K562 (cell line): ENCODE results near the gene HYPK. TPM values are rescaled to one million over a fixed set of nuclear protein-coding genes. Genes with fewer than 3 reads are reported as not detected.

Source experiments
- ATF3 ChIP-seq, 2 experiments: fragments of 450-650 bp in 1 of 2; sonication (generic) in 1 of 2; formaldehyde crosslinking in 1 of 2; IDR thresholded peaks in 1 of 2; conservative IDR thresholded peaks in 1 of 2; 2 replicates each; pipeline versions ENCODE4 v1.6.1 to v1.8.1; 2016 to 2023; ENCODE audit warnings: mild to moderate bottlenecking in 2 of 2, moderate library complexity in 2 of 2, inconsistent platforms in 1 of 2, missing genetic modification reagents in 1 of 2
- CBFA2T2 ChIP-seq: fragments of 450-650 bp; conservative IDR thresholded peaks from 2 replicates; pipeline ENCODE4 v1.6.1; 2017; ENCODE audit warnings: mild to moderate bottlenecking
- CHCHD3 ChIP-seq: fragments of 250-450 bp; sonication (Bioruptor Pico); IDR thresholded peaks from 2 replicates; pipeline ENCODE4 v2.1.2; 2022; ENCODE audit warnings: mild to moderate bottlenecking
- GABPB2 ChIP-seq: fragments of 250-450 bp; sonication (Bioruptor Pico); conservative IDR thresholded peaks from 2 replicates; pipeline ENCODE4 v1.5.1; 2021; ENCODE audit warnings: mild to moderate bottlenecking
- HLTF ChIP-seq: fragments of 450-650 bp; IDR thresholded peaks from 2 replicates; pipeline ENCODE4 v1.6.1; 2016
- KLF10 ChIP-seq: fragments of 250-450 bp; sonication (Bioruptor Pico); IDR thresholded peaks from 2 replicates; pipeline ENCODE4 v1.6.1; 2021; ENCODE audit warnings: matching md5 sums
- NFIC ChIP-seq: fragments of 450-650 bp; IDR thresholded peaks from 2 replicates; pipeline ENCODE4 v1.6.1; 2017; ENCODE audit warnings: mild to moderate bottlenecking, inconsistent platforms
- NR1H2 ChIP-seq: sonication (generic); formaldehyde crosslinking; IDR thresholded peaks from 2 replicates; pipeline ENCODE4 v1.4.0; 2020; ENCODE audit warnings: mild to moderate bottlenecking, missing genetic modification reagents
- PML ChIP-seq: IDR thresholded peaks from 2 replicates; pipeline ENCODE4 v1.6.1; 2012; ENCODE audit warnings: low read length, inconsistent platforms
- POLR2AphosphoS2 ChIP-seq: IDR thresholded peaks from 2 replicates; pipeline ENCODE4 v1.6.1; 2012; ENCODE audit warnings: low read length, improper control_type of control experiment
- RBM17 ChIP-seq: fragments of 200-400 bp; formaldehyde crosslinking; IDR thresholded peaks from 2 replicates; pipeline ENCODE4 v1.6.1; 2017; ENCODE audit warnings: low read depth, mild to moderate bottlenecking, low read length, borderline replicate concordance
- SRSF1 ChIP-seq: fragments of 200-400 bp; formaldehyde crosslinking; IDR thresholded peaks from 2 replicates; pipeline ENCODE4 v1.6.1; 2017; ENCODE audit warnings: mild to moderate bottlenecking, low read depth, low read length, moderate library complexity
- TCF3 ChIP-seq: sonication (generic); formaldehyde crosslinking; IDR thresholded peaks from 2 replicates; pipeline ENCODE4 v1.4.0; 2020; ENCODE audit warnings: mild to moderate bottlenecking, missing genetic modification reagents
- TFAM ChIP-seq: fragments of 250-450 bp; sonication (Bioruptor Pico); conservative IDR thresholded peaks from 2 replicates; pipeline ENCODE4 v1.5.0; 2021; ENCODE audit warnings: mild to moderate bottlenecking, moderate library complexity
- U2AF2 ChIP-seq: fragments of 200-400 bp; formaldehyde crosslinking; optimal IDR thresholded peaks from 2 replicates; pipeline ENCODE3; 2017; ENCODE audit warnings: low read depth, mild to moderate bottlenecking, low read length
- ZNF280A ChIP-seq: fragments of 450-650 bp; IDR thresholded peaks from 2 replicates; pipeline ENCODE4 v1.6.1; 2018; ENCODE audit warnings: mild to moderate bottlenecking, low read depth; ENCODE audit not compliant: partially characterized antibody
- ZNF609 ChIP-seq: sonication (generic); formaldehyde crosslinking; IDR thresholded peaks from 2 replicates; pipeline ENCODE4 v1.8.1; 2023; ENCODE audit warnings: missing genetic modification reagents, mild to moderate bottlenecking, borderline replicate concordance
- polyA plus RNA-seq, 8 experiments: library from polyadenylated mRNA; depleted of rRNA in 4 of 8; stranded (reverse) in 5 of 8; unstranded in 3 of 8; fragments of >200 nt; fragmentation: Nextera tagmentation in 2 of 8; fragmentation: Illumina TruSeq in 1 of 8; extraction: Ambion mirVana in 2 of 8; extraction: Trizol in 1 of 8; gene quantifications; 2 replicates each; pipeline versions ENCODE4 v1.2.1 to v1.2.3, GENCODE V29; 2011 to 2014; ENCODE audit warnings: inconsistent platforms in 1 of 8, missing spikeins in 1 of 8
- total RNA-seq, 7 experiments: library from RNA; depleted of rRNA in 6 of 7; stranded (reverse); fragments of >200 nt in 6 of 7; fragmentation: Illumina TruSeq in 2 of 7; extraction: Trizol in 2 of 7; gene quantifications; 2 replicates each; pipeline versions ENCODE4 v1.2.1 to v1.2.3, GENCODE V29; 2011 to 2021; ENCODE audit warnings: low replicate concordance in 1 of 7

HYPK gene
- total and polyA plus RNA-seq, 9 of the 15 experiments (the other 6 are each of a cell fraction or from before 2014, with no cell fraction given): 7.2 to 28.0 (median 21.1) TPM

- no peak for TF ChIP-seq ZNF609
- TF ChIP-seq NR1H2 (CRISPR knock-in tag): no peak
- peak; percentile 58 for TF ChIP-seq NFIC
- no peak for TF ChIP-seq SRSF1
- TF ChIP-seq PML: peak; percentile 61
- TF ChIP-seq RBM17: no peak
- no peak for TF ChIP-seq KLF10 (CRISPR knock-in tag)
- TF ChIP-seq HLTF: peak; percentile 71; the same call in 1 of the 2 replicates
- peak; percentile 99 for TF ChIP-seq POLR2AphosphoS2
- TF ChIP-seq CHCHD3: no peak
- TF ChIP-seq CBFA2T2: no peak
- no peak for TF ChIP-seq U2AF2
- TF ChIP-seq ATF3 (IDR thresholded peaks at IDR 0.05): no peak
- TF ChIP-seq ATF3 (CRISPR knock-in tag; conservative IDR thresholded peaks at IDR 0.05): no peak
- peak; percentile 29; the same call in 1 of the 2 replicates for TF ChIP-seq TCF3 (CRISPR knock-in tag)
- TF ChIP-seq ZNF280A: no peak
- TF ChIP-seq TFAM (CRISPR knock-in tag): no peak
- TF ChIP-seq GABPB2 (CRISPR knock-in tag): no peak
Observed at GRCh38 chr15:43800286-43801141, at the start of gene HYPK (continued).
